Vagina (tissue), 2 donors: ENCODE measurements around the gene INPP4B. TPM values are rescaled to one million over a fixed set of nuclear protein-coding genes. Genes with fewer than 3 reads are reported as not detected.

Experiments
- DNase-seq, 2 donors: peaks; one replicate each; pipeline ENCODE4 v3.0.0-alpha.2; 2017; ENCODE audit errors: extremely low spot score in 2 of 2
- H3K27ac ChIP-seq: fragments of 200-600 bp; sonication (generic); one replicate; pipeline ENCODE4 v1.5.1; 2019
- H3K27me3 ChIP-seq: fragments of 200-600 bp; sonication (generic); one replicate; pipeline ENCODE4 v1.5.1; 2019
- H3K36me3 ChIP-seq, 2 donors: fragments of 200-600 bp; sonication (generic); one replicate each; pipeline ENCODE4 v1.5.1; 2017 to 2019
- H3K4me1 ChIP-seq: fragments of 200-600 bp; sonication (generic); one replicate; pipeline ENCODE4 v1.5.1; 2019
- H3K4me3 ChIP-seq, 2 donors: fragments of 200-600 bp; sonication (generic); 1 replicate in 1 of 2; 2 replicates in 1 of 2; pipeline ENCODE4 v1.5.1; 2016 to 2019
- H3K9me3 ChIP-seq: fragments of 200-600 bp; sonication (generic); one replicate; pipeline ENCODE4 v1.5.1; 2019
- CTCF ChIP-seq, 3 experiments: fragments of 450-650 bp in 2 of 3; fragments of 200-600 bp in 1 of 3; sonication (generic) in 1 of 3; IDR thresholded peaks; one replicate each; pipeline ENCODE4 v1.5.1; 2017 to 2019; ENCODE audit warnings: antibody characterized with exemption in 3 of 3, mild to moderate bottlenecking in 2 of 3, moderate library complexity in 2 of 3
- POLR2A ChIP-seq, 2 donors: fragments of 450-650 bp; IDR thresholded peaks; one replicate each; pipeline ENCODE4 v1.6.1; 2017; ENCODE audit warnings: antibody characterized with exemption in 2 of 2, mild to moderate bottlenecking in 2 of 2, moderate library complexity in 2 of 2
- POLR2AphosphoS5 ChIP-seq, 2 donors: sonication (generic); formaldehyde crosslinking; IDR thresholded peaks; one replicate each; pipeline ENCODE4 v1.9.0; 2017; ENCODE audit warnings: antibody characterized with exemption in 2 of 2, mild to moderate bottlenecking in 2 of 2, low read depth in 1 of 2; ENCODE audit not compliant: insufficient read depth in 1 of 2
- intact Hi-C: fragments of 100-400 bp; cut with DNase I; formaldehyde crosslinking; loops from one replicate; pipeline ENCODE4 v1.15.1; 2023
- total RNA-seq: library from RNA; depleted of rRNA; stranded (reverse); fragments of >200 nt; gene quantifications from one replicate; pipeline ENCODE4 v1.2.3, GENCODE V29; 2016

The INPP4B gene
- total RNA-seq, 1 donor from 2014 or later, result 21.1 TPM

GRCh38 chr4:142637614-142638013 is 208.5 kb downstream of the INPP4B start:
- Histone ChIP-seq H3K4me3 (no peak overlapping the region), H3K27me3 (no peaks in the 10 kb centered on the region), H3K4me1 (no peaks in the 10 kb centered on the region), H3K9me3 (no peaks in the 10 kb centered on the region), H3K27ac (no peak overlapping the region), H3K36me3 (no peaks in the 10 kb centered on the region)
- intact Hi-C loops, result no loop called here
- TF ChIP-seq POLR2AphosphoS5 (IDR thresholded peaks at IDR 0.05; ENCODE audit: insufficient read depth in 1 of 2, low read depth in 1 of 2) (no peak), CTCF (IDR thresholded peaks at IDR 0.05) (no peak), POLR2A (IDR thresholded peaks at IDR 0.05) (no peak)
- DNase-seq, result no peak

GRCh38 chr4:142631836-142632235 is 214.3 kb downstream of the INPP4B start:
- Histone ChIP-seq H3K4me1 (no peaks in the 10 kb centered on the region), H3K9me3 (no peaks in the 10 kb centered on the region), H3K36me3 (no peaks in the 10 kb centered on the region), H3K27me3 (no peaks in the 10 kb centered on the region), H3K27ac (no peak overlapping the region), H3K4me3 (no peak overlapping the region)
- intact Hi-C loops, result no loop called here
- TF ChIP-seq CTCF (IDR thresholded peaks at IDR 0.05) (no peak), POLR2AphosphoS5 (IDR thresholded peaks at IDR 0.05; ENCODE audit: insufficient read depth in 1 of 2, low read depth in 1 of 2) (no peak), POLR2A (IDR thresholded peaks at IDR 0.05) (no peak)
- DNase-seq, result no peak

- no peak overlapping the region for H3K27ac ChIP-seq
- TF ChIP-seq POLR2AphosphoS5 (IDR thresholded peaks at IDR 0.05; ENCODE audit: insufficient read depth in 1 of 2, low read depth in 1 of 2) (no peak), CTCF (IDR thresholded peaks at IDR 0.05) (no peak), POLR2A (IDR thresholded peaks at IDR 0.05) (no peak)
- no peak for DNase-seq
- no peaks in the 10 kb centered on the region for H3K27me3 ChIP-seq
- H3K9me3 ChIP-seq, result no peaks in the 10 kb centered on the region
- intact Hi-C loops, result no loop called here
- no peak overlapping the region for H3K4me3 ChIP-seq
- H3K4me1 ChIP-seq, result no peaks in the 10 kb centered on the region
- no peaks in the 10 kb centered on the region for H3K36me3 ChIP-seq
Measured at GRCh38 chr4:142615324-142615665, 230.8 kb downstream of the INPP4B start.

DNA sequence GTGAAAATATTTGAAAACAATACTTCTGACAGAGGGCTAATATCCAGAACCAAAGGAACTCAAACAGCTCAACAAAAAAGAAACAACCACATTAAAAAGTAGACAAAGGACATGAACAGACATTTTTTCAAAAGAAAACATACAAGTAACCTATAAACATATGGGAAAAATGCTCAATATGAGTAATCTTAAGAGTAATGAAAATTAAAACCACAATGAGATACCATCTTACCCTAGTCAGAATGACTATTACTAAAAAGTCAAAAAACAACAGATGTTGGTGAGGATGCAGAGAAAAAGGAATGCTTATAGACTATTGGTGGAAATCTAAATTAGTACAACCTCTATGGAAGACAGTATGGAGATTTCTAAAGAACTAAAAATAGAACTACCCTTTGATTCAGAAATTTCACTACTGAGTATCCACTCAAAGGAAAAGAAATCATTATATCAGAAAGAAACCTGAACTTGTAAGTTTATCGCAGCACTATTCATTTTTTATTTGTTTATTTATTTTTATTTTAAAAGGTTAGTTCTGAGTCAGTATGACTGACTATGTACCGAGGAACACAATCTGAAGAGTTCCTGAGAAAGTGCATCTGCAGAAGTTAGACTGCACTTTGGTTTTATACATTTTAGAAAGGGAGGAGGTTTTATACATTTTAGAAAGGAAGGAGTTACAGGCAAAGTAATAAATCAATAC is 231.3 kb downstream of the INPP4B start:
- TF ChIP-seq POLR2A (IDR thresholded peaks at IDR 0.05), result no peak
- TF ChIP-seq CTCF (IDR thresholded peaks at IDR 0.05), result no peak
- TF ChIP-seq POLR2AphosphoS5 (IDR thresholded peaks at IDR 0.05; ENCODE audit: insufficient read depth in 1 of 2, low read depth in 1 of 2), result no peak
- Histone ChIP-seq H3K4me1 (no peaks in the 10 kb centered on the region), H3K27ac (no peak overlapping the region), H3K36me3 (no peaks in the 10 kb centered on the region), H3K27me3 (no peaks in the 10 kb centered on the region), H3K9me3 (no peaks in the 10 kb centered on the region), H3K4me3 (no peak overlapping the region)
- intact Hi-C loops, result no loop called here
- no peak for DNase-seq

GRCh38 chr4:142607976-142608375 is 238.1 kb downstream of the INPP4B start:
- Histone ChIP-seq H3K4me1 (no peaks in the 10 kb centered on the region), H3K27me3 (no peaks in the 10 kb centered on the region), H3K27ac (no peak overlapping the region), H3K36me3 (no peaks in the 10 kb centered on the region), H3K4me3 (no peak overlapping the region), H3K9me3 (peaks cover 9% of the 10 kb centered on the region)
- no peak for TF ChIP-seq POLR2A (IDR thresholded peaks at IDR 0.05)
- no peak for TF ChIP-seq CTCF (IDR thresholded peaks at IDR 0.05)
- no peak for TF ChIP-seq POLR2AphosphoS5 (IDR thresholded peaks at IDR 0.05; ENCODE audit: insufficient read depth in 1 of 2, low read depth in 1 of 2)
- no peak for DNase-seq
- intact Hi-C loops, result no loop called here
